HepG2 (cell line): ENCODE results near the gene ALDH1A1. TPM values are rescaled to one million over a fixed set of nuclear protein-coding genes. Genes with fewer than 3 reads are reported as not detected.

Experiments used
- ATAC-seq: fragments of 200-7000 bp; cut with Tn5 transposase; 3 replicates; pipeline ENCODE4 v1.9.1; 2020; ENCODE audit warnings: mild to moderate bottlenecking, moderate library complexity
- BruUV-seq: library from RNA; stranded (reverse); fragments of 400-500 nt; replicated peaks from 2 replicates; lab custom pipeline; 2021; lab: Mats Ljungman, UMichigan
- CTCF ChIA-PET: fragments of 300-600 bp; formaldehyde crosslinking; extraction: SDS; loops from one replicate; lab custom pipeline; 2021; ENCODE audit warnings: low total read pairs, inconsistent platforms, low intra/inter-chr PET ratio; lab: Yijun Ruan, JAX
- POLR2A ChIA-PET: fragments of 350-600 bp; sonication (Branson Sonifier 250); formaldehyde crosslinking; loops from one replicate; lab custom pipeline; 2020; ENCODE audit warnings: antibody characterized with exemption, inconsistent platforms; lab: Yijun Ruan, JAX
- DNase-seq: peaks from one replicate; pipeline ENCODE4 v3.0.0-alpha.2; 2015; ENCODE audit warnings: low spot score
- FAIRE-seq: peaks from 3 replicates; lab custom pipeline; 2011; peaks lifted over from hg19 to GRCh38; lab: Jason Lieb, UNC
- H2AFZ ChIP-seq: one replicate; pipeline ENCODE4 v1.6.1; 2011; ENCODE audit warnings: low read length, inconsistent platforms
- H3K27ac ChIP-seq: fragments of 300-600 bp; 3 replicates; pipeline ENCODE4 v1.8.0; 2011; ENCODE audit warnings: mixed run types, mild to moderate bottlenecking, mixed read lengths, low read length, inconsistent platforms; ENCODE audit not compliant: insufficient read depth; ENCODE audit errors: extremely low read length
- H3K27me3 ChIP-seq, 2 experiments: fragments of 200-600 bp in 1 of 2; 2 replicates in 1 of 2; 3 replicates in 1 of 2; pipeline versions ENCODE4 v1.6.0 to v1.8.0; 2011; ENCODE audit warnings: low read length in 2 of 2, mild to moderate bottlenecking in 2 of 2, moderate library complexity in 2 of 2, inconsistent platforms in 1 of 2; ENCODE audit not compliant: insufficient read depth in 2 of 2, control insufficient read depth in 1 of 2
- H3K36me3 ChIP-seq, 2 experiments: fragments of 200-600 bp in 1 of 2; replicated peaks in 1 of 2; 2 replicates in 1 of 2; 3 replicates in 1 of 2; pipeline versions ENCODE4 v1.5.1 to v1.8.0; 2011; ENCODE audit warnings: low read length in 2 of 2, inconsistent platforms in 1 of 2; ENCODE audit not compliant: insufficient read depth in 2 of 2, control insufficient read depth in 1 of 2
- H3K4me1 ChIP-seq: 2 replicates; pipeline ENCODE4 v1.5.1; 2012; ENCODE audit warnings: low read length, inconsistent platforms; ENCODE audit not compliant: insufficient read depth
- H3K4me2 ChIP-seq: 2 replicates; pipeline ENCODE4 v1.6.0; 2011; ENCODE audit warnings: low read depth, low read length, inconsistent platforms
- H3K4me3 ChIP-seq, 3 experiments: fragments of 200-600 bp in 1 of 3; sonication (generic), shearing (Covaris generic) in 1 of 3; replicated peaks in 1 of 3; 2 replicates each; pipeline ENCODE4 v1.5.1; 2011 to 2016; ENCODE audit warnings: low read length in 3 of 3, inconsistent platforms in 2 of 3, low read depth in 2 of 3, mild to moderate bottlenecking in 2 of 3, control low read depth in 1 of 3, mixed read lengths in 1 of 3; ENCODE audit not compliant: insufficient read depth in 1 of 3
- H3K79me2 ChIP-seq: one replicate; pipeline ENCODE4 v1.6.1; 2011; ENCODE audit warnings: low read length, inconsistent platforms; ENCODE audit not compliant: insufficient read depth
- H3K9ac ChIP-seq: 2 replicates; pipeline ENCODE4 v1.6.0; 2011; ENCODE audit warnings: mild to moderate bottlenecking, low read depth, low read length, inconsistent platforms; ENCODE audit not compliant: insufficient read depth
- H3K9me3 ChIP-seq: 2 replicates; pipeline ENCODE4 v1.5.1; 2012; ENCODE audit warnings: mild to moderate bottlenecking, low read length
- H4K20me1 ChIP-seq: 2 replicates; pipeline ENCODE4 v1.6.0; 2011; ENCODE audit warnings: inconsistent platforms, mild to moderate bottlenecking, low read length, moderate library complexity; ENCODE audit not compliant: insufficient read depth
- BCL6 ChIP-seq: IDR thresholded peaks from 2 replicates; pipeline ENCODE4 v1.6.1; 2016; ENCODE audit warnings: missing genetic modification reagents, missing compliant biosample characterization
- MIER3 ChIP-seq: IDR thresholded peaks from 2 replicates; pipeline ENCODE4 v1.6.1; 2016; ENCODE audit warnings: missing compliant biosample characterization, borderline replicate concordance
- ZNF7 ChIP-seq: IDR thresholded peaks from 2 replicates; pipeline ENCODE4 v1.6.1; 2016; ENCODE audit warnings: missing biosample characterization, missing genetic modification reagents
- WGBS: methylation state at CpG from one replicate; pipeline ENCODE4 v1.1.6; 2017; ENCODE audit warnings: low lambda C conversion rate; 5-methylcytosine and 5-hydroxymethylcytosine counted together
- in situ Hi-C: cut with HindIII; loops from 2 replicates; pipeline ENCODE4 v1.10.0; 2017; ENCODE audit warnings: low pct_unique_long_range_greater_than_20kb; ENCODE audit not compliant: extremely low pct_ligation_motif_present
- intact Hi-C: fragments of 100-400 bp; cut with micrococcal nuclease; formaldehyde crosslinking; loops from one replicate; pipeline ENCODE4 v1.10.0; 2022; ENCODE audit not compliant: unreplicated experiment
- polyA plus RNA-seq, 8 experiments: library from polyadenylated mRNA; depleted of rRNA in 3 of 8; stranded (reverse) in 7 of 8; unstranded in 1 of 8; fragments of >200 nt; fragmentation: Illumina TruSeq in 4 of 8; extraction: Trizol in 4 of 8; gene quantifications; 2 replicates each; pipeline versions ENCODE4 v1.2.1 to v1.2.3, GENCODE V29; 2011 to 2016; ENCODE audit warnings: low read depth in 4 of 8, missing spikeins in 1 of 8, mixed read lengths in 1 of 8; ENCODE audit not compliant: insufficient read depth in 1 of 8
- total RNA-seq, 5 experiments: library from RNA; depleted of rRNA; stranded (reverse); fragments of >200 nt; fragmentation: Illumina TruSeq; extraction: Trizol; gene quantifications; 2 replicates each; pipeline ENCODE4 v1.2.3, GENCODE V29; 2016; ENCODE audit warnings: low read depth in 1 of 5

ALDH1A1 gene
- total and polyA plus RNA-seq, 2 of the 13 experiments (the other 11 are each of a cell fraction or from before 2014, with no cell fraction given): 88.2 to 439 TPM

- no peak for TF ChIP-seq MIER3 (CRISPR knock-in tag)
- POLR2A ChIA-PET: no interaction called here
- in situ Hi-C loops: no loop called here
- Histone ChIP-seq H3K4me2 (no peak overlapping the region), H3K9ac (no peak overlapping the region), H3K4me3 (no peak overlapping the region), H3K79me2 (no peaks in the 10 kb centered on the region), H4K20me1 (no peaks in the 10 kb centered on the region), H2AFZ (no peak overlapping the region), H3K27me3 (no peaks in the 10 kb centered on the region), H3K9me3 (no peaks in the 10 kb centered on the region), H3K27ac (no peak overlapping the region), H3K36me3 (no peaks in the 10 kb centered on the region), H3K4me1 (peaks cover 29% of the 10 kb centered on the region)
- CTCF ChIA-PET: no interaction called here
- DNase-seq (no peak), ATAC-seq (no peak), FAIRE-seq (no peak)
- no TSS peak for BruUV-seq
- intact Hi-C loops: no loop called here
- 92% methylated on average over 2 of the region's 2 CpGs for WGBS
Observed at GRCh38 chr9:72874344-72874743, 78.5 kb downstream of the ALDH1A1 start.

DNA sequence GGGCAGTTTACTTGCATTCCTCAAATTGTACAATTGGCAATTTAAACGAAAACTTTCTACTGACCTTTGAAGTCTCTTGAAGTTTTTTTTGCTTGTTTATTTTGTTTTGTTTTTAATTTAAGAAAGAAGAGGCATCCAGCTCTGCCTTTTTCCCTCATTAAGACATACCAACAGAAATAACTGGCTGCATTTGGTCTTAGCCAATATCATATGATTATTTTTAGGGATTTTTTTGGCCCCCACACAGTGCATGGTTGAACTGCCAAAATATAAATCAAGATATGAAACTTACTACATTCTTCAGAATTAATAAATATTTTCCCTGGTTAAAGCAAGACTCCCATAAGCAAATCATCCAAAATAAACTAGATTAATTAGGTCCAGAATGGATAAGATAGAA lies 79.4 kb downstream of the ALDH1A1 start:
- BruUV-seq: no TSS peak
- FAIRE-seq (no peak), DNase-seq (no peak)
- CTCF ChIA-PET: no interaction called here
- Histone ChIP-seq H3K4me2 (no peak overlapping the region), H3K4me1 (peaks cover 29% of the 10 kb centered on the region), H3K79me2 (no peaks in the 10 kb centered on the region), H3K9me3 (no peaks in the 10 kb centered on the region), H3K36me3 (no peaks in the 10 kb centered on the region), H4K20me1 (no peaks in the 10 kb centered on the region)
- WGBS: 17% methylated on average over 1 of the region's 1 CpG
- TF ChIP-seq BCL6 (CRISPR knock-in tag) (peak; percentile 39; the same call in 1 of the 2 replicates), ZNF7 (CRISPR knock-in tag) (no peak)
- TF ChIP-seq, all 625 proteins: peak for 1
- Histone ChIP-seq H2AFZ (no peak overlapping the region), H3K27ac (no peak overlapping the region), H3K9ac (no peak overlapping the region), H3K4me3 (no peak overlapping the region), H3K27me3 (no peaks in the 10 kb centered on the region)
- ATAC-seq: no peak
- in situ Hi-C loops: no loop called here
- POLR2A ChIA-PET: no interaction called here
- intact Hi-C loops: loop anchor here (1.0 kb wide), 1 partner anchor 150 kb away; no protein-coding TSS in a partner anchor
